OCI-M2 (cell line): ENCODE measurements around the gene SH3D19.
"Not testable (repeated sequence)": the region's sequence is repeated elsewhere in the genome, so short reads cannot be mapped to it uniquely, and the experiment has no call there.

Experiments
- DNase-seq: peaks from one replicate; lab custom pipeline; 2025; ENCODE audit not compliant: unreplicated experiment; lab: John Stamatoyannopoulos, UW

Gene SH3D19

DNA sequence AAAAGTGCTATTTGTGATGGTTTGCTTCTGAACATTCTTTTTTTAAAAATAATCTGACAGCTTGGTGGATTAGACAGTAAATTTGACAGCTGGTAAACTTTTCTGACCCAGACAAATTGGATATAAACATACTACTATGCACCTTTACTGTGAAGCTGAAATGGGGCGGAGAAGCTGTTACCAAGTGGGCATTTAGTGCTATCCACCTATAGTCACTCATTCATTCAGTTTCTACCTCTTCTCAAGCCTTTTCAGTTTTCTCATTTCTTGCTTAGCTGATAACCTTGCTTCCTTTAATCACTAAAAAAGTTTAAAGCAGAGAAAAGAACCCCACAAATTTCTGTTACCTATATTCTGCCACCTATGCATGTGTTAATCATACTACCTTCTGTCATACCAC lies 220.8 kb downstream of the SH3D19 start:
- no peak for DNase-seq

DNA sequence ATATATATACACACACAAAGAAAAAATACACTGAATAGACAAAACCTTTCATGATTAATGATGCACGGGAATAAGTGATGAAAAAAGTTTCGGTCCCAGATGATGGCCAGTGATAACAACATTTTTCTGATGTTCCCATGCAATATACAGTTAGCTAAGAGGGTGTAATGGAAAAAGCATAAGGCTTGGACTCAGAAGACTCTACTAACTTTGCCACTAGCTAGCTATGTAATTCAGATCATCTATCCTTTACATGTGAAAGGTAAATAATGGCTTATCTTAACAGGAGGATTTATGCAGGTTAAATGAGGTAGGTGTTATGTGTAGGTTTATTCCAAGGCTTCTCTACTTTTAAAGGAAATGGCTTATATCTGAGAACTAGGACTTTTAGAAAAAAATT lies 221.6 kb downstream of the SH3D19 start:
- DNase-seq, result no peak

DNA sequence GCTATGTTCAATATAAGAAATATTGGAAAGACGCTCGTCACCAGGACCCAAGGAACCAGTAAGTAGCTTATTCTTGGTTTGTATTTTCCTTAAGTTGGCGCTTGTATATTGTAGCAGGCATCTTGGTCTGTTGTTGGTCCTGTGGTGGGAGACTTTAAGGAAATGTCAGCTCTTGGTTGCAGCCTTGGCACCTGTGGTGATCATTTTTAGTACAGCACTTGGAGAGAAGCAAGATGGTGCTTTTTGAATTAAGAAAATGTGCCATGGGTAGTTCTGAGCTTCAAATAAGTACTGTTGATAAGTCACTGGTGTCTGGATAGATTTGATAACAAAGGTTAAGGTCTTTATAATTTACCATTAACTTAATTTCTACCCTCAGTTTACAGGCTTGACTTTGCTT lies 224.9 kb downstream of the SH3D19 start:
- no peak for DNase-seq

DNA sequence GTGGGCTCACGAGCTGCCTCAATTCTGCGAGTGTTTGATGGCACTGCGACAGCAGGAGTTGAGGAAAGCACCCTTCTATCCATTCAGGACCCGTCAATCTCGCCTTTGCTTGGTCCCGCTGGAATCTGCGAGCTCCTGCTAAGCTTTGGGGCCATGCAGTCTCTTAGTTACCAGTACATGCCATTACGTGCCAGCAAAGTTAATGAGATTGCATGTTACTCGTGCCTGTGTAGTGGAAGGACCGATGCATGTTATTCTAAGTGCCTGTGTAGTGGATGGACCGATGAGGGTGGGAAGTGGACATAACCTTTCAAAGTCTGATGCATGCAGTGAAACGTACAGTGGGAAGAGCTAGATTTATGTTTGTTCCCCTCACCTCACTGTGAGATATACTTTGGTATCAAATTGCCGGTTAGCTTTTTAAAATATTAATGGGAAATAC lies 225.4 kb downstream of the SH3D19 start:
- DNase-seq, result no peak

DNA sequence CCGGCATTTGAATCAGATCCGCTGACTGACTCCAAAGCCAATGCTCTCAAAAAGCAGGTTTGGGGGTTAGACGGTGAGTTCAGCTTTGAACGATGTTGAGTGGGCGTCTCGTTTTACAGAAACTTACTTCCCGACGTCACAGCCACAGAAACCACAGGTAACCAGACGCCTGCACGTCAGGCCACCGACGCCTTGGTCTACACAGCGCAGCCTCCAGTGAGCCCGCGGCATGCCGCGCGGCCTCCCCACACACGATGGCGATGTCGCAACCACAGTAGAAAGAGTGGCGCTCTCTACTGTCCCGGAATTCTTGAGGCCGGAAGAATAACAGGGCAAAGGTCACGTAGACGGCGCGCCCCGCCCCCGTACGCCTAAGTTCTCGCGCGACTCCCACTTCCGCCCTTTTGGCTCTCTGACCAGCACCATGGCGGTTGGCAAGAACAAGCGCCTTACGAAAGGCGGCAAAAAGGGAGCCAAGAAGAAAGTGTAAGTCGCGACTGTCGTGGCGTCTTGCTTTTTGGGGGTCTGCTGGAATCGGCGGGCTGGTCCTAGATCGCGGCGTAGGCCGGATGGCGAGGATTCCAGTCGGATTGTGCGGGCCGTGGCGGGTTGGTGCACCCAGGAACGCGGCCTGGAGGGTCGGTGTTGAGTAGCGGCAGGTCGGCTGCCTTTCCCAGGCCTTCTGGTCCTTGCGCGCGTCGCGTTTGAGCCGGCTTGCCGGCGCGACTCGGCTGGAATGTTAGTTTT lies 226.0 kb downstream of the SH3D19 start, which contains the start of gene RPS3A:
RPS3A (plus strand) TSS at position 400 of the 747 bp plus-strand sequence; CDS start at position 425, 25 bp downstream.
- DNase-seq, result peak; percentile 94

DNA sequence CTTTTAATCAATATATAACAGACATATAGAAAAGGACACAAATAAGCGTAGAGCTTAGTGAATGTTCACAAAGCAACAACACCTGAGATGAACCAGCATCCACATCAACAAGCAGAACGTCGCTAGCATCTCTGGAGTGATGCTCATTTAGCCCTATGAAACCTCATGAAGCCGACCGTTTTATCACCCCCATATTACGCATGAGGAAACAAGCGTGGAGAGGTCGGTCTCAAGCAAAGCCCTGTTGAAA lies 226.5 kb downstream of the SH3D19 start:
- no peak for DNase-seq

DNA sequence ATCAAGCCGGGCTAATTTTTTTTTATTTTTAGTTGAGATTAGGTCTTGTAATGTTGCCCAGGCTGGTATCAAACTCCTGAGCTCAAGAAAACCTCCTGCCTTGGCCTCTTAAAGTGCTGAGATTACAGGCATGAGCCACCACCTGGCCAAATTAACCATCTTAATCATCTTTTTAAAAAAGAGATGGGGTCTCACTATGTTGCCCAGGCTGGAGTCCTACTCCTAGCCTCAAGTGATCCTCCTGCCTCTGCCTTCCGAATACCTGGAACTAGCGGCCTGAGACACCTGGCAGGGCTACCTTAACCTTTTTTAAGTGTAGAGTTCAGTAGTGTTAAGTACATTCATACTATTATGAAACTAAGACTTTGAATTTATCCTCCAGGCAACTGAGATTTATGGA lies 227.6 kb downstream of the SH3D19 start:
- no peak for DNase-seq

DNA sequence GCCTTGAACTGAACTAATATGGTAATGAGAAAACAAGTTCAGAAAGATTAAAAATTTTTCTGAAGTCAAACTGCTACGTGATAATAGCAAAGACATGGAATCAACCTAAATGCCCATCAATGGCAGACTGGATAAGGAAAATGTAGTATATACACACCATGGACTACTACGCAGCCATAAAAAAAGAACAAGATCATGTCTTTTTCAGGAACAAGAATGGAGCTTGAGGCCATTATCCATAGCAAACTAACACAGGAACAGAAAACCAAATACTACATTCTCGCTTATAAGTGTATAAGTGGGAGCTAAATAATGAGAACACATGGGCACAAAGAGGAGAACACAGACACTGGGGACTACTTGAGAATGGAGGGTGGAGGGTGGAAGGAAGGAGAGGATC lies 230.3 kb downstream of the SH3D19 start:
- no peak for DNase-seq

DNA sequence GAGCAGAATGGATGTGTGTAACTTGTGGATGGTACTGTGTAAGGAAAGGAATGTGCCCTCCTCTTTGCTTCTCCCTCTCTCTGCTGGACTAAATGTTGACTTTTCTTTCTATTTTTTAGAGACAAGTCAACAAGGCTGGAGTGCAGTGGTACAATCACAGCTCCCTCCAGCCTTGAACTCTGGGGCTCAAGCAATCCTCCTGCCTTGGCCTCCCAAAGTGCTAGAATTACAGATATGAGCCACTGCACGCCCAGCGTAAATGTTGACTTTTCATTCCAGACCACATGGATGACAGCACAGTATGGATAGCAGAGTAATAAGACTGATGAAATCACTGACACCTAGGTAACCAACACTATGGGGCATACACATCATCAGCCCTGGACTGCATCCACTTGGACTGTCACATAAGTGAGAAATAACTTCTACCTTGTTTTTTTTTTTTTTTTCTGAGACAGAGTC lies 231.1 kb downstream of the SH3D19 start:
- DNase-seq, result no peak

DNA sequence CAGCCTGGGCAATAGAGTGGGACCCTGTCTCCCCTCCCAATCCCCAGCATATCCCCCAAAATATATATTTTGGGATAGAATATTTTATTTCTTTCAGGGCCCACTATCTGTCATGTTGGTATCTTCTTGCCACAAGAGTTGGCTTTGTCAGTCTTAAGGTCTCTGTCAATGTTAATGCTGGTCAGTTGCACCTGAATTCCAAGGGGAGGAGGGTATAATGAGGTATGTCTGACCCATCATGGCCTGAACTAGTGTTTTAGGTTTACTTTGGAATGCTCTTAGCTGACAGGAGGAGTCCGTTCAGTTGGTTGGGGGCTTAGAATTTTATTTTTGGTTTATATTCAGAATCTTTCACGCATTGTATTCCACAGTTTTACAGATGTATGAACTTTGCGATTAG lies 232.2 kb downstream of the SH3D19 start:
- no peak for DNase-seq

DNA sequence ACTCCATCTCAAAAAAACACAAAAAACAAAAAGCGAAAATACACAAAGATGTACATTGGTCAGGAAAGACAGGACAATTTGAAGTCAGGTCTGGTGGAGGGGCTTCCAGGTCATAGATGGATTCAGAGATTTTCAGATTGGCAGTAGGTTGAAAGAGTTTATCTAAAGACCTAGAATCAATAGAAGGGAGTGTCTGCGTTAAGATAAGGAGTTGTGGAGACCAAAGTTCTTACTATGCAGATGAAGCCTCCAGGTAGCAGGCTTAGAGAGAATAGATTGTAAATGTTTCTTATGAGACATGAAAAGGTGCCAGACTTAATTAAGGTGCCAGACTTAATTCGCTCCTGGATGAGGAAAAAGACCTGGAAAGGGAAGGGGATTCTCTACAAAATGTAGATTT lies 232.9 kb downstream of the SH3D19 start:
- no peak for DNase-seq

DNA sequence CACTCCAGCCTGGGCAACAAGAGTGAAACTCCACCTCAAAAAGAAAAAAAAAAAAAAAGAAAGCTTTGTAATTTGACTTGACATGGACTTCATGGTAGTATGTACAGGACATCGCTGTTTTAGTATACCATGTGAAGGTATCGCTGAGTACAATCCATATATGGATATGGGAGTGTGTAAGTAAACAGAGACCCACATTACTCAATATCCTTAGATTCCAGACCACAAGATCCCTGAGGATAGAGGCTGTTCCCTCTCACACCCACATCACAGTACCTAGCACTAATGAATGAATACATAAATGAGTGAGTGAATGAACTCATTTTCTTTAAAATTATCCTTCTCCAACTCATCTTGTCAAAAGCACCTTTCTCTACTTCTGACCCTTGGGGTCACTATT lies 234.4 kb downstream of the SH3D19 start:
- DNase-seq, result no peak

DNA sequence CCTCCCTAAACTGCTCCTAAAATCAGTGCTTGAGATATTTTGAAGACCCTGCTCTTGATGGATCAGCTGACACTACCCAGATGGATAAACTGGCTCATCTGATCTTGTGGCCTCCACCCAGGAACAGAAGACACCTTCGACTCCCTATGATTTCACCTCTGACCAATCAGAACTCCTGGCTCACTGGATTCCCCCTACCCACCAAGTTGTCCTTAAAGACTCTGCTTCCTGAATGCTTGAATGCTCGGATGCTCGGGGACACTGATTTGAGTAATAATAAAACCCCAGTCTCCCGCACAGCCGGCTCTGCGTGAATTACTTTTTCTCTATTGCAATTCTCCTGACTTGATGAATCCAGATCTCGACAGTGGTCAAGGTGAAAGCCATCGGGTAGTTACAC lies 237.9 kb downstream of the SH3D19 start:
- DNase-seq, result no peak

DNA sequence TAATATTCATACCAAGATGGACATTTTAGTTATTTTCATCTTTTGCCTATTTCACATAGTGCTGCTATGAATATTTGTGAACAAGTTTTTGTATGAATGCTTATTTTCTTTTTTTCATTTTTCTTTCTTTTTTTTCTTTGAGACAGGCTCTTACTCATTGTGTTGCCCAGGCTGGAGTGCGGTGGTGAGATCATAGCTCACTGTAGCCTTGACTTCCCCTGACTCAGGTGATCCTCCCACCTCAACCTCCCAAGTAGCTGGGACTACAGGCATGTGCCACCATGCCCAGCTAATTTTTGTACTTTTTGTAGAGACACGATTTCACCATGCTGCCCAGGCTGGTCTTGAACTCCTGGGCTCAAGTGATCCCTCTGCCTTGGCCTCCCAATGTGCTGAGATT lies 247.4 kb downstream of the SH3D19 start:
- not testable (repeated sequence) for DNase-seq

DNA sequence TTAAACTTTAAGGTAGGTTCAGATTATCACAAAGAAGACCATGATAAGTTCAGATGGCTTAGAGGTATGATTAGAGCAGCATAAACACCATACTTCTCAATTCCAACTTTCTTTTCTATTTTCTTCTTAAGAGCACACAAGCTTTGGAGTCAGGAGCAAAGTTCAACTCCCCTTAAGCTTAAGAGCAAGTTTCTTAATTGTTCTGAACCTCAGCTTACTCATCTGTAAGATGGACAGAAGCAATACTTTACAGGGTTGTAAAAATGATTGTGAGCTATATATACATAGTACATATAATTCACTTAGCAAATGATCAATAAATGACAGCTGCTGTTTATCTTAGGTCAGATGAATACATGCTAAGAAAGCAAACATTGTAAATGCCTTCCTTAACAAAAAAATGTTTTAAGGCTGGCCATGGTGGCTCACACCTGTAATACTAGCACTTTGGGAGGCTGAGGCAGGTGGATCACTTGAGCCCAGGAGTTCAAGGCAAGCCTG lies 250.9 kb downstream of the SH3D19 start:
- DNase-seq, result no peak
